ENCODE data around the gene SUN1.

- TF ChIP-seq GATA3 (IDR thresholded peaks at IDR 0.05; ENCODE audit: low read depth, low read length) (no peak), GATA2 (IDR thresholded peaks at IDR 0.05; ENCODE audit: low read depth, low read length) (no peak)
These were observed 44.0 kb downstream of the SUN1 start, which contains the start of gene GET4 for GRCh38 chr7:876077-876971.

Measured in SH-SY5Y (cell line).